HG03575 (cell line): ENCODE results near the gene TEF.
A peak's percentile ranks its signal among the peaks of the same experiment; 100 is the strongest.

Source experiments
- ATAC-seq: cut with Tn5 transposase; IDR thresholded peaks from one replicate; pipeline ENCODE4 v1.9.1; 2021; ENCODE audit not compliant: unreplicated experiment, insufficient number of reproducible peaks, low FRiP score; ENCODE audit errors: extremely low read depth

TEF gene, protein sequence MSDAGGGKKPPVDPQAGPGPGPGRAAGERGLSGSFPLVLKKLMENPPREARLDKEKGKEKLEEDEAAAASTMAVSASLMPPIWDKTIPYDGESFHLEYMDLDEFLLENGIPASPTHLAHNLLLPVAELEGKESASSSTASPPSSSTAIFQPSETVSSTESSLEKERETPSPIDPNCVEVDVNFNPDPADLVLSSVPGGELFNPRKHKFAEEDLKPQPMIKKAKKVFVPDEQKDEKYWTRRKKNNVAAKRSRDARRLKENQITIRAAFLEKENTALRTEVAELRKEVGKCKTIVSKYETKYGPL

DNA sequence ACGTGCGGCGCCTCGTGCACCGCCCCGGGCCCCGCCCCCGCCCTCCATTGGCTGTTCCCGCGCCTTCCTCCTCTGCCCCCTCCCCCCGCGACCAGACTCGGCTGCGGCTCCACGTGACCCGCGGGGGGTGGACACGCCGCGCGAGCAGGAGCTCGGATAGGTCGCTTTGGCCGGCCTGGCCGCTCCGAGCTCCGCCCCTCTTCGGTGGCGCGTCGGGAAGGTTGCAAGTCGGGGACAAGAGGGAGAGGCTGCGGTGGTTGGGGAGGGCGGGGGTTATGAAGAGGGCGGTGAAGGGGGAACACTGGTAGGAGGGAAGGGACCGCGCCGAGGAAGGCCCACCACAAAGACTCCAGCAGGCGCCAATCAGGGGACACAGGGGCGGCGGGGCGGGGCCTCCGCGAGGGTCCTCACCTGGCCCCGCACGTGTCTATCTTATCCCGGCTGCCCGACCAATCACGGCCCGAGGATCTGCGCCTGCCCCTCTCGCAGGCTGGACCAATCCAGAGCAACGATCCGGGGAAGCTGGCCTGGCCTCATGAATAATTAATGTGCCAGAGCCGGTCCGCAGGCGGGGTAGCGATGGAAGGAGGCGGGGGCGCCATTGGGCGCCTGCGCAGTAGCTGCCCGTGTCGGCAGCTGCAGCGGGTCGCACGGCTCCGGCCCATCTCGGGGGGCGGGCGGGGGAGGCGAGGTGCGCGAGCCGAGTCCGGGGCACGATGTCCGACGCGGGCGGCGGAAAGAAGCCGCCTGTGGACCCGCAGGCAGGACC is at the start of gene TEF:
Gene TEF (plus strand): TSS at position 614 of the 769 bp plus-strand sequence. CDS start 103 bp downstream, at position 717.
- ATAC-seq: peak; percentile 35

GRCh38 chr22:41332217-41332939 is 49.4 kb upstream of the TEF start:
- ATAC-seq: no peak

GRCh38 chr22:41333806-41334205 is 47.9 kb upstream of the TEF start:
- ATAC-seq: no peak

DNA sequence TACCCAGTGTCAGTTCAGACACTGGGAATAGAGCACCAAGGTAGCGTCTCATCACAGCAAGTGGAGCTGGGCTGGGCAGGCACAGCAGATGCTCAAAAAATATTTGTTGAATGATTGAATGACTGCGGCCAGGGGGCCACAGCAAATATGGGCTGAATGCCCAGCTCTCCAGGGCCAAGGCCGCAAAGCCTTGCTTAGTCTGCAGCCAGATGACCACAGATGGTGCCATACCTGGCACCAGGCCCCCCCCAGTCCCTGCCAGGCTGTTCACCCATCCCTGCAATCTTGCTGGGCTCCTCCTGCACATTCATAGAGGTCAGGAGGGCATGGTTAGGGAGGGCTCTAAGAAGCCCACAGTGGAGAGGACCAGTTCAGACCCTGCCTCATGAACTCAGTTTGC is 47.5 kb upstream of the TEF start:
- ATAC-seq: no peak

DNA sequence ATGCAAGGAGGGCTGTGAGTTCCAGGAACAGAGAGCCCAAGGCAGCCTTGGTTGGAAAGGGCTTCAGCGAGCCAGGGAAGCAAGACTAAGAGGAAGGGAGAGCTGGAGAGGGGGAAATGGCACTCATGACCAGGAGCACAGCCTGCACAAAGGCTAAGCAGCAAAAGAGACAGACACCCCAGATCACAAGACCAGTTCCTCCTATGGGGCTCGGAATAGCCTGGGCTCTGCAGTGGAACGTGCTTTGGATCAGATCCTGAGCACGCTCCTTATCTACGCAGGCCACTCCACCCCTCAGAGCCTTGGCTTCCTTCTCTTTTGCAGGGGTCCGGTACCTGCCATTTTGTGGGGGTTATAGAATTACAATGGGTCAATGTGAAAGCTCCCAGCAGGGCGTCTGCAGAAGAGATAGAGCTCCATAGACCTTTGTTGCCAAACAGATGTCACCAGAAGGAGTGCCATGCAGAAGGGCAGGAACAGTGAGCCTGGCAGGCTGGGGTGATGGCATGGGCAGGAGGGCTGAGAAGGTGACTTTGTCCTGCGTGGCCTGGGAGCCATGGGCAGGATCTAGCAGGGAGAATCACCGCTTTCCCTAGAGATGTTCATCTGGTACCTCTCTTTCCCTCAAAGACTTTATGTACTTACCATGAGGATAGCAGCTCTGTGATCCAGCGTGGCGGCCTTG is 46.6 kb upstream of the TEF start:
- no peak for ATAC-seq

GRCh38 chr22:41338614-41339212 is 43.0 kb upstream of the TEF start:
- ATAC-seq: no peak

GRCh38 chr22:41339823-41340222 is 41.9 kb upstream of the TEF start:
- ATAC-seq: no peak

- no peak for ATAC-seq
Measured at GRCh38 chr22:41340357-41340756, 41.4 kb upstream of the TEF start.

DNA sequence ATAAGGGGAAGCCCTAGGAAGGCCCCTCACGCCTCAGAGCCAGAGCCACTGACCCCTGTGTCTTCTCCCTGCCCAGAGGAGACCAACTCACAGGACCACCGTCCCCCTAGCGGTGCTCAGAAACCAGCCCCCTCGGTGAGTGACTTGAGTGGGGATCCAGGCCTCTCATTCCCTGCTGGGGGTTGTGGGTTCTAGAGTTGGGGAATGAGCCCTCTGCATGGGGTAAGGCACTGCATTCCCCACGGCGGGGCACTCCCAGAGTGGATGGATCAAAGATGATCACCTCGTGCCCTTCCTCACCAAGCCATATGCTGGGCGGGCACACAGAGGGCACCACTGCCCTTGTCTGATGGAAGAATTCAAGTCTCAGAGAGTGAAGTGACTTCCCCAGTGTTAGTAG is 40.7 kb upstream of the TEF start:
- ATAC-seq: no peak

DNA sequence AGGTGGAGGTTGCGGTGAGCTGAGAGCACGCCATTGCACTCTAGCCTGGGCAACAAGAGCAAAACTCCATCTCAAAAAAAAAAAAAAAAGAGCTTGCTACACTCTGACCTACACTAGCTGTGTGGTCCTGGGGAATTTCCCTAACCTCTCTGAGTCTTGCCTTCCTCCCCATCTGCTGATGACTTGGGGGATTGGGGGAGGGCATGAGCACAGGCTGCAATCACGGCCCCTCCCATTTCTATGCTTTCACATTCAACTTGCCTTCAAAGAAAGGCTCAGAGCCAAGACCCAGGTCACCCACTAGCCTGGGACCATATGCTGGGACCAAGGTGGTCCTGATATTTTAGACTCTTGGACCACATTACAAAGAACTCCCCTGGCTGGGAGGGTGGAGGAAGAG is 39.8 kb upstream of the TEF start:
- ATAC-seq: no peak

- ATAC-seq: no peak
Measured at GRCh38 chr22:41343300-41343699, 38.4 kb upstream of the TEF start.

DNA sequence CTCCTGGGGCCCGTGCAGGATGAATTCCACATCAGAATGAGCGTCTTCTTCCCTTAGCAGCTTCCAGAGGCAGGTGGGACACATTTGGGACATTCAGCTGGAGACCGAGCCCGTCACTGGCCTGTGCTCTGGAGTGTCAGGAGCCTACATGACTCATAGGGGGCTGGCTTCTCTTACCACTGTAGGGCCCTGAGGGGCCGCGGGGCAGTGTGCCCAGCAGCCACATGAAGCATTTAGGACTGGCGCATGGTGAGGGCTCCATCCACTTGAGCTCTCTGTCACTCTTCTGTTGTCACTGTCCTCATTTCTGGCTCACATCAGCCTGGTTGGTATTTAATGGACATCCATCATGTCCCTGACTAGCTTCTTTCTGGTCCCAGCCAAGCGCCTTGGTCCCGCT is 38.0 kb upstream of the TEF start:
- no peak for ATAC-seq

- no peak for ATAC-seq
Measured at GRCh38 chr22:41344189-41344788, 37.5 kb upstream of the TEF start.

DNA sequence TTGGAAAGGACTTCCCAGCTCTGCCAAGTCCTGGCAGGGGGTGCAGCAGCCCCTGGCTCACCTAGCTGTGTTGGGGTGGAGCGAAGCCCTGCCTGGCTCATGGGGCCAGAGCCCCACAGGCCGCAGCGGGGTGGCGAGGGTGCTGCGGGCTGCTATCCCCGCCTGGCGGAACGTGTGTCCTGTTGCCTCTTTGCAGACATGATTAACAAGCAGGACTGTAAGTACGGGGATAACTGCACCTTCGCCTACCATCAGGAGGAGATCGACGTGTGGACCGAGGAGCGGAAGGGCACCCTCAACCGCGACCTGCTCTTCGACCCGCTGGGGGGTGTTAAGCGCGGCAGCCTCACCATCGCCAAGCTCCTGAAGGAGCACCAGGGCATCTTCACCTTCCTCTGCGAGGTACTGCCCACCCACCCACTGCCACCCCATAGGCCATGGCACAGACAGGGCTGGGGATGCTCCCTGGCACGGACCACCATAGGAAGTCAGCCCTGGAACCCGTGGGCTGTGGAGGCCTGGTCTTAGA is 35.9 kb upstream of the TEF start:
- ATAC-seq: no peak

DNA sequence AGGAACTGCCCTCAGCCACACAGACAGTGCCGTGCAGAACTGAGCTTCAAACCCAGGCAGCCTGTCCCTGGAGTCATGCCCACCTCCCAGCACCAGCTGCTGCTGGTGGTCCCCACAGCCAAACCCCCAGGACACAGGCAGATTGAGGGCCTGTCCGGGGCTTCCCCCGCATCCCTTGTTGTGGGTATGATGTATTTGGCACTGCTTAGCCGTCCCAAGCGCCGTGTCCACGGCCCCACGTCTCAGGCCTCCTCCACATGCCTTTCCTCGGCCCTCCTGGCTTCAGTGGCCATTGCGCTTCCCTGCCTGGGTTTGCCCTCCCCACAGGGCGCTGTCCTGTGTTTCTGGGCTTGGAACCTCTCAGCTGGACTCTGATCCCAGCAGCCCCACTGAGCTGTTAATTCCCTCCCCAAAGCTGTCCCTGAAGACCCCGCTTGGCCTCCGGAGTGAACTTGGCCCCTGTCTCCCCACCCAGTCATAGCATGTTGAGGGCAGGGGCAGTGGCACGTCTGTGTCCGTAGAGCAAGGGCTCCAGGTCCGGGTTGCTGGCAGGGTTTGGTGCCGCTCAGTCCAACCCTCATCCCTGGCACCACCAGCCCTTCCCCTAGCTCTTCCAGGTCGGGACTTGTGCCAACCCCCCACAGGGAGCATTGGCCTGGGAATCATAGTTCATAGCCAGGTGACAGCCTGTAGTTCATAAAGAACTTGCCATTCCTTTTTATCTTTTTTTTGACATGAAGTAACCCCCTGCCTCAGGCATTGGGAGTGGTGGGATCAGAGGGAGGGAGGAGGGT is 34.5 kb upstream of the TEF start:
- no peak for ATAC-seq

- no peak for ATAC-seq
Measured at GRCh38 chr22:41348964-41349484, 32.7 kb upstream of the TEF start.

- no peak for ATAC-seq
Measured at GRCh38 chr22:41350087-41350486, 31.7 kb upstream of the TEF start.
